Measurements from ENCODE around the gene RORB. TPM values are rescaled to one million over a fixed set of nuclear protein-coding genes. Genes with fewer than 3 reads are reported as not detected.

The RORB gene
- total and polyA plus RNA-seq, 5 donors, result 0.54 to 3.4 (median 0.84) TPM

DNA sequence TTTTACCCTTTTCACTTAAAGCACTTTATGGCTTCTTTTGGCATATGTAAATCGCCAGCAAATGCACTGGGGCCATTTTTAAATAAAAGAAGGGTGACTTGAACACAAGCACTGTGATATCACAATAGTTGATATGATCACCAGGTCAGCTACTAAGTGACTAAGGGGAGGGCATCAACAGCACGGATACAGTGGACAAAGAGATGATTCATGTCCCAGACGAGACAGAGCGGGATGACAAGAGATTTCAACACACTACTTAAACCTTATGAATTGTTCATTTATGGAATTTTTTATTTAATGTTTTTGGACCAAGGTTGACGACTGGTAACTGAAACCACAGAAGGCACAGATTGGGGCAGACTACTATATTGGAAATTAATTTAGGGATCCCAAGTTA is 54.1 kb downstream of the RORB start:
- DNase-seq (no peak), ATAC-seq (no peak)
- H3K9me3 ChIP-seq (ENCODE audit: control insufficient read depth, low read length), result no peaks in the 10 kb centered on the region
- no peak overlapping the region for H3K27ac ChIP-seq (ENCODE audit: low read length)
- 71% methylated on average over 5 of the region's 5 CpGs for WGBS
- H3K27me3 ChIP-seq (ENCODE audit: control insufficient read depth, insufficient read depth), result no peaks in the 10 kb centered on the region
- intact Hi-C loops (cut with DNase I), result no loop called here
- H3K4me3 ChIP-seq (ENCODE audit: low read length), result no peak overlapping the region
- no peaks in the 10 kb centered on the region for H3K4me1 ChIP-seq (ENCODE audit: control insufficient read depth, insufficient read depth, low read length)

DNA sequence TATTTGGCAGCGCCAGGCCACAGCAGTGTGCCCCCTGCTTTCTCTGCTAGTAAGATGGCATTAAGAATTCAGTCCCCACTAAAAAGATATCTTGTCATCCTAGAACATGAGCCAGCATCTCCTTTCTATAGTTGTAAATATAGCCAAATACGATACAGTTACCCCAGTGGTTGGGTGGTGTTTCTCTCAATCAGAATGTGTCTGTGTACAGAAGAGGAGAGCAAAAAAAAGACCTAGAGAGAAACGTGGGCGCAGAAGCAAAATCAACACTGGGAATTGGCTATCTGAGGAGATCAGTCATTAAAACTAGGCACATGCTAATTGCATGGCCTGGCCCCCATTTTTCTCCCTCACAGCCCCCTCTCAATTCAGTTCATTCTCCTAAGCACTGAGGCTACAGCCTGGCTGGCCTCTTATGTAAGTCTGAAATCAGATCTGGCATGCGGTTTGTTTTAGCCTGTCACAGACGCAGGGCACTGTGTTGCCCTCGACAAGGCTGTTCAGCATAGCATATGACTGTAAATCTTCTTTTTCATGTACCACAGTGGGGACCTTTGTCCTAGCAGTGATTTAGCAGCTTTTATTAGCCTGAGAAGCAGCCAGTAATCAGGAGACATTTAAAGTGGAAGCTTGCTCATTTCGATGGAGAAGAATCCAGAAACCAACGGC is 57.8 kb downstream of the RORB start:
- no peak for DNase-seq
- H3K27me3 ChIP-seq (ENCODE audit: control insufficient read depth, insufficient read depth), result no peaks in the 10 kb centered on the region
- peaks cover 1% of the 10 kb centered on the region for H3K4me1 ChIP-seq (ENCODE audit: control insufficient read depth, insufficient read depth, low read length)
- ATAC-seq, result peak; percentile 66 to 75
- no peaks in the 10 kb centered on the region for H3K9me3 ChIP-seq (ENCODE audit: control insufficient read depth, low read length)
- H3K4me3 ChIP-seq (ENCODE audit: low read length), result no peak overlapping the region
- H3K27ac ChIP-seq (ENCODE audit: low read length), result peak overlapping the region; percentile 57
- intact Hi-C loops (cut with DNase I), result no loop called here
- 56% methylated on average over 9 of the region's 9 CpGs for WGBS

DNA sequence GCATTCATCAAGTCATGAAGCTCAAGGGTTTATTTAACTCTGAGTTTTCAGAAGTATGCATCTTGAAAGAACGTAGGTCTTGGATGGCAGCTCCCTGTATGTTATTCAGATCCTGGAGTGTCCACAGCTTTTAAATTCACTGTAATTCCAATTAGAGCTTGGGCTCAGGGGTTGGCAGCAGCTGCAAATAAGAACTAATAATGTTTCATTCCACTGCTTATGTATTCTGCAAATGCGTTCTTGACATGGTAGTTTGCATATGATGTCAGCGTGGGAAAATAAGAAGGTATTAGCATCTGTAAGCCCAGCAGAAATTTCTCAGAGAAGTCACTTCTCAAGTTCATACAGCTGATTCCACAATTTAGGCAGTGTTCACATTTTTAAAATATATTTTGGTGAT is 58.4 kb downstream of the RORB start:
- ATAC-seq (no peak), DNase-seq (no peak)
- 73% methylated on average over 3 of the region's 3 CpGs for WGBS

DNA sequence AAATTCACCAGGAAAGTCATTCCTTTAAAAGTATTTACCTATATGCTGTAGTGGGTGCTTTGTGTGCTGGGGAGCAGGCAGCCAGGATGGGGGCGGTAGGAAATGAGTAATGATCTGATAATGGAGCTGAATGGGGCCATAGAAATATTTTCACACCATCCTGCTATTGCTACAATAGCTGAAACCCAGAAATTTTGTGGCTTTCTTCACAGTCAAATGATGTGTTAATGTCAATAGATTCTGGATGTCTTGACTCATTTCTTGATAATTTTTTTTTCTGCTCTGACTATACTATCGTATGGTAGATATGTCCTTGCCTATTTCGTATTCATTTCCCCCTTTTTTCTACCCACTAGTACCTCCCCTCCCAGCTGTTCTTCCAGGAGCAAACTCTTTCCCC is 59.5 kb downstream of the RORB start:
- H3K9me3 ChIP-seq (ENCODE audit: control insufficient read depth, low read length), result no peaks in the 10 kb centered on the region
- ATAC-seq (no peak), DNase-seq (no peak)
- intact Hi-C loops (cut with DNase I), result no loop called here
- no peak overlapping the region for H3K27ac ChIP-seq (ENCODE audit: low read length)
- no peak overlapping the region for H3K4me3 ChIP-seq (ENCODE audit: low read length)
- no peaks in the 10 kb centered on the region for H3K27me3 ChIP-seq (ENCODE audit: control insufficient read depth, insufficient read depth)
- H3K4me1 ChIP-seq (ENCODE audit: control insufficient read depth, insufficient read depth, low read length), result peaks cover 1% of the 10 kb centered on the region
- 51% methylated on average over 3 of the region's 3 CpGs for WGBS

More for the DNA sequence above, 58.4 kb downstream of the RORB start:
- H3K4me1 ChIP-seq (ENCODE audit: control insufficient read depth, insufficient read depth, low read length), result peaks cover 1% of the 10 kb centered on the region
- H3K9me3 ChIP-seq (ENCODE audit: control insufficient read depth, low read length), result no peaks in the 10 kb centered on the region
- H3K27me3 ChIP-seq (ENCODE audit: control insufficient read depth, insufficient read depth), result no peaks in the 10 kb centered on the region
- no peak overlapping the region for H3K27ac ChIP-seq (ENCODE audit: low read length)
- no peak overlapping the region for H3K4me3 ChIP-seq (ENCODE audit: low read length)
- intact Hi-C loops (cut with DNase I), result no loop called here

DNA sequence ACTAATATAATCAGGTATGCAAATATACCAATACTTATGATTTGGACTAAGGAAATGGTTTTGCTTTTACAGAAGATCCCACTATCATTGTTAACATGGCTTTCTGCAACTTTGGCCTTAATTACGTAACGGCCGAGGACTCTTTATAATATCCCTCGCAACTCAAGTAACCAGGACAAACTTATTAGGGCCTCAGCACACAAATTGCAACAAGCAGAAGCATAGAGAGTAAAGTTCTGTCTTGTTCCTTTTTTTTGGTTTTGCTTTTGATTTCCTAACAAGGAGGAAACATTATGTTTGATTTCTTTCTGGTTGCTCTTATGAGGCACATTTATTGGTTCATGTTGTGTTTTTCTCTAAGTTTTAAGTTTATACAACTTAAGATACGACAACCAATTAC is 60.4 kb downstream of the RORB start:
- intact Hi-C loops (cut with DNase I), result no loop called here
- Histone ChIP-seq H3K4me1 (ENCODE audit: control insufficient read depth, insufficient read depth, low read length) (peaks cover 1% of the 10 kb centered on the region), H3K27me3 (ENCODE audit: control insufficient read depth, insufficient read depth) (no peaks in the 10 kb centered on the region), H3K4me3 (ENCODE audit: low read length) (no peak overlapping the region), H3K27ac (ENCODE audit: low read length) (no peak overlapping the region), H3K9me3 (ENCODE audit: control insufficient read depth, low read length) (no peaks in the 10 kb centered on the region)
- ATAC-seq, result no peak
- DNase-seq, result no peak
- 60% methylated on average over 5 of the region's 5 CpGs for WGBS

DNA sequence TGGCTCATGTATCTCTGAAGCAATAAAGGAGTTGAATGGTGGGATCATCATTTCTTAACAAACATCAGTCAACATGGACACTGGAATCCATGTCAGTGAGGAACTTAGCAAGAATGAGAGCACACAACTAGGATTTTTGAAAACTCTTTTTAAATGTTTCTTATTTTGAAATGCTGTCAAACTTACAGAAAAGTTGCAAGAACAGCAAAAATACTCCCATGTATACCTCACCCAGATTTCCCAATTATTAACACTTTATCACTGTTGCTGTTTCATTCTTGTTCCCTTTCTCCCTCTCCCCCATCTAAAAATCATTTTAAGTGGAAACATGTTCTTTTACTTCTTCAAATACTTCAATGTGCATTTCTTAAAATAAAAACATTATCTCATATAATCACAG is 65.5 kb downstream of the RORB start:
- intact Hi-C loops (cut with DNase I), result no loop called here
- Histone ChIP-seq H3K9me3 (ENCODE audit: control insufficient read depth, low read length) (no peaks in the 10 kb centered on the region), H3K27ac (ENCODE audit: low read length) (no peak overlapping the region), H3K4me1 (ENCODE audit: control insufficient read depth, insufficient read depth, low read length) (no peaks in the 10 kb centered on the region), H3K4me3 (ENCODE audit: low read length) (no peak overlapping the region), H3K27me3 (ENCODE audit: control insufficient read depth, insufficient read depth) (no peaks in the 10 kb centered on the region)
- no peak for ATAC-seq
- no peak for DNase-seq

DNA sequence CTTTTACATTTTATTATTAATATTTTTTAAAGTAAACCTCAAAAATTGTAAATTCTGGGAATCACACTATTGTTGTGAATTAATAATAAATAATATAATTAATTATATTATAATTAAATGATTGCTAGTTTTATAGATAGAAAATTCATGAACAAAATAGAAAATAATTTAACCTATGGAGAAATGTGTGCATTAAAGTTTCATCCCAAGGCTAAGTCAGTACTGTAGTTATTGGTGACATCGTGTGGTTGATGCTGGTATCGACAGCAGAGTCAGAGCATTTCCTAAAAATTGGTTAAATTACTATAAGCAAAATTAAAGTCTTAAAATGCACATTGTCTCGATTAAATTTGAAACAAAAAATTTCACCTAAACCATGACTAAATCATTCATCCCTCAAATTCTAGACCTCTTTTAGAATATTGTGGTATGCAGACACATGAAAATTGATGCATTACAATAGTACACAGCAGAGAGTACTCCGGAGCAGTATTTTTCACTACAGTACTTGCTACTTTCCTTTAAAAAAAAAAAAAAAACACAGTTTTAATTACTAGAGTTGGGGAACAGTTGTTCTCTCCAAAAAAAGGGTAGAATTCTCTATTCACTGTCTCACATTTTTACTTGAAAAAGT is 73.9 kb downstream of the RORB start:
- intact Hi-C loops (cut with DNase I), result loop anchor here in 2 of 4 donors (10.0 kb wide), 1 partner anchor 256 kb away; no protein-coding TSS in a partner anchor
- DNase-seq (no peak), ATAC-seq (no peak)
- 20% methylated on average over 4 of the region's 4 CpGs for WGBS
- Histone ChIP-seq H3K4me3 (ENCODE audit: low read length) (no peak overlapping the region), H3K27ac (ENCODE audit: low read length) (no peak overlapping the region), H3K4me1 (ENCODE audit: control insufficient read depth, insufficient read depth, low read length) (no peaks in the 10 kb centered on the region), H3K9me3 (ENCODE audit: control insufficient read depth, low read length) (no peaks in the 10 kb centered on the region), H3K27me3 (ENCODE audit: control insufficient read depth, insufficient read depth) (no peaks in the 10 kb centered on the region)

DNA sequence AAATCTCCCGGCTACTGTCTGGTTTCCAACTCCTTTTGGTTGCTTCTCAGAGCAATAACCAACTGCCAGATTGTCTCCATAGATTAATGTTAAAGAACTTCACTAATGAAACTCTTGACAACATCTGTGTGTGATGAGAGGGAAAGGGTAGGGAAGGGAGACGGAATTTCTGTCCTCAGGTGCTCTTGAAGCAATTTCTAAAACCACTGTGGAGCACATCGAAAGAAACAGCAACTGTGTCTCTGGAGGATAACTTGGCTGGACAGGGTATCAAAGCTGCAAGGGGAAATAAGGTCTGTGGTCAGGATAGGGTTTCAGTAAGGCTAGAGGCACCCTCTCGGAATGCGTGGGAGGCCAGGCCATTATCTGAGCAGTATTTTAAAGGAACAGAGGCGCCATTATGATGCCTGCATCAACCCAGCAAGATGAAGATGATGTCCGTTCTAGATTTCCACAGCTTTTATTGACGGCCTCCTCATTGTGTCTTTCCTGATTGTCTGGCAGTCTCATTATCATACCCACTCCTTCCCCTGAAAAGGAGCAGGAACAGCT is 76.6 kb downstream of the RORB start:
- no peak for DNase-seq
- 41% methylated on average over 8 of the region's 8 CpGs for WGBS
- intact Hi-C loops (cut with DNase I), result loop anchor here in 2 of 4 donors (10.0 kb wide), 1 partner anchor 259 kb away; no protein-coding TSS in a partner anchor
- ATAC-seq, result no peak
- Histone ChIP-seq H3K4me1 (ENCODE audit: control insufficient read depth, insufficient read depth, low read length) (no peaks in the 10 kb centered on the region), H3K4me3 (ENCODE audit: low read length) (no peak overlapping the region), H3K9me3 (ENCODE audit: control insufficient read depth, low read length) (no peaks in the 10 kb centered on the region), H3K27me3 (ENCODE audit: control insufficient read depth, insufficient read depth) (no peaks in the 10 kb centered on the region), H3K27ac (ENCODE audit: low read length) (no peak overlapping the region)

DNA sequence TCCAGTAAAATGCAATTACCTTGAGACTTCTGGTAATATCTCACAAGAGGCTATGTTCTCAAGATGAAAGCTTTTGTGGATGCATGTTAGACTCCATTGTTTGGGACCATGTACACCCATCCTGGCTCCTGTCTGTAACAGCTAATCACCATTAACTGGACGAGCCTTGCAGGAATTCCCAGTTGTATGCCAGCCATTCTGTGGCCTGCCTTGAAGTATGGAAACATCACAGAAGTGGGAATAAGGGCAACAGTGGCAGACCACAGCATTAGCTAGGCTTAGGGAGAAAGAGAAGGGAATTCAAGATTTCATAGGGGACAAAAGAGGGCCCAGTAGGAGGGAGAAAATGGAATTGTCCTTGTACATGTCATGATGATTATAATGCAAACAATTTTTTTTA is 79.0 kb downstream of the RORB start:
- intact Hi-C loops (cut with DNase I), result loop anchor here in 2 of 4 donors (10.0 kb wide), 1 partner anchor 261 kb away; no protein-coding TSS in a partner anchor
- Histone ChIP-seq H3K9me3 (ENCODE audit: control insufficient read depth, low read length) (no peaks in the 10 kb centered on the region), H3K4me1 (ENCODE audit: control insufficient read depth, insufficient read depth, low read length) (no peaks in the 10 kb centered on the region), H3K27ac (ENCODE audit: low read length) (no peak overlapping the region), H3K4me3 (ENCODE audit: low read length) (no peak overlapping the region), H3K27me3 (ENCODE audit: control insufficient read depth, insufficient read depth) (no peaks in the 10 kb centered on the region)
- 47% methylated on average over 1 of the region's 1 CpG for WGBS
- DNase-seq (no peak), ATAC-seq (no peak)

DNA sequence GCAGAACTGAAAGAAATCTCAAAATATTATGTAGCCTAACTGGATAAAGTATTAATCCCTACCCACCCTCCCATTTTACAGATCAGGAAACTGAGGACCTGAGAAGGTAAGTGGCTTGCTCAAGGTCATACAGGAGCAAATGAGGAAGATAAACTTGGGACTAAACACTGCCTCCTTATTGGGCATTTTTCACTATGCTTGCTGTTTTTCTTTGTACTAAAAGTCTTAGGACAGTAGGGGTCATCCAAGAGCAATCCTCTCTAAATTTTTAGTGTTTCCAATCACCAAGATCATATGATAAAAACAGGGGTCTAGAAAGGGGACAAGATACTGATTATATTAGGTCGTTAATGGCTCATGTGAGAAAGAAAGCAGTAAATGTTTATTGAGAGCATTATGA is 80.8 kb downstream of the RORB start:
- no peaks in the 10 kb centered on the region for H3K9me3 ChIP-seq (ENCODE audit: control insufficient read depth, low read length)
- no peaks in the 10 kb centered on the region for H3K27me3 ChIP-seq (ENCODE audit: control insufficient read depth, insufficient read depth)
- DNase-seq (no peak), ATAC-seq (no peak)
- no peak overlapping the region for H3K27ac ChIP-seq (ENCODE audit: low read length)
- no peak overlapping the region for H3K4me3 ChIP-seq (ENCODE audit: low read length)
- H3K4me1 ChIP-seq (ENCODE audit: control insufficient read depth, insufficient read depth, low read length), result no peaks in the 10 kb centered on the region
- intact Hi-C loops (cut with DNase I), result loop anchor here in 2 of 4 donors (10.0 kb wide), 1 partner anchor 263 kb away; no protein-coding TSS in a partner anchor
- 29% methylated on average over 1 of the region's 1 CpG for WGBS

DNA sequence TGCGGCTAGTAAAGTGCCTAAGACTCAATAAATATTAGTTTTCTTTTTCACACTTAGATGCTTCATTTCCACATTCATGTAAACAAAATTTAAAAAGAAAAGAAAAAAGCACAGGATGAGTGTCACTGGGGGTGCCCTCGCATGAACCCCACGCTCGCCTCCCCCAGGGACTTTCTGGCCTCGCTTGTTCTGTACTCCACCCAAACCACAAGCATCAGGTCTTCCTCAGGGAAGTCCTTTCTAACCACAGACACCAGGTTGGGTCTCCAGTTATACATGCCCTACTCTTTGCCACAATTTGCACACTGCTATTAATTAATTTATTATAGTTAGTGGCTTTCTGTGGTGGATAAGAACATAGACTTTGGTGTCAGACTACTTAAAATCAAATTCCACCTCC is 92.4 kb downstream of the RORB start:
- Histone ChIP-seq H3K4me3 (ENCODE audit: low read length) (no peak overlapping the region), H3K27me3 (ENCODE audit: control insufficient read depth, insufficient read depth) (no peaks in the 10 kb centered on the region), H3K27ac (ENCODE audit: low read length) (no peak overlapping the region), H3K9me3 (ENCODE audit: control insufficient read depth, low read length) (no peaks in the 10 kb centered on the region), H3K4me1 (ENCODE audit: control insufficient read depth, insufficient read depth, low read length) (no peaks in the 10 kb centered on the region)
- intact Hi-C loops (cut with DNase I), result no loop called here
- DNase-seq, result no peak
- WGBS, result 81% methylated on average over 5 of the region's 5 CpGs
- ATAC-seq, result no peak
